PC-9 (cell line): ENCODE data around the gene SERP1. TPM values are rescaled to one million over a fixed set of nuclear protein-coding genes. Genes with fewer than 3 reads are reported as not detected.
"Not testable (repeated sequence)": the region's sequence is repeated elsewhere in the genome, so short reads cannot be mapped to it uniquely, and the experiment has no call there.

Source experiments
- BruUV-seq: library from RNA; stranded (reverse); fragments of 400-500 nt; replicated peaks from 2 replicates; lab custom pipeline; 2021; lab: Mats Ljungman, UMichigan
- CTCF ChIA-PET: fragments of 300-600 bp; sonication (Branson Sonifier 250); formaldehyde crosslinking; loops from one replicate; lab custom pipeline; 2022; ENCODE audit warnings: antibody characterized with exemption; lab: Charles Lee
- POLR2A ChIA-PET: fragments of 300-600 bp; sonication (Branson Sonifier 250); formaldehyde crosslinking; loops from one replicate; lab custom pipeline; 2022; ENCODE audit warnings: antibody characterized with exemption; ENCODE audit not compliant: unreplicated experiment; lab: Charles Lee
- DNase-seq, 2 experiments: peaks; one replicate each; pipeline versions ENCODE4 v3.0.0 to v3.0.0-alpha.2; 2015 to 2022; ENCODE audit warnings: mixed read lengths in 1 of 2
- H2AFZ ChIP-seq: fragments of 200-600 bp; sonication (generic); 2 replicates; pipeline ENCODE4 v1.8.1; 2017; ENCODE audit warnings: antibody characterized with exemption
- H3F3A ChIP-seq: fragments of 200-600 bp; sonication (generic); 2 replicates; pipeline ENCODE4 v1.8.1; 2017; ENCODE audit warnings: antibody characterized with exemption, mild to moderate bottlenecking, low read depth; ENCODE audit not compliant: insufficient read depth
- H3K27ac ChIP-seq: fragments of 200-600 bp; sonication (generic); 2 replicates; pipeline ENCODE4 v1.6.1; 2016; ENCODE audit warnings: mixed run types
- H3K27me3 ChIP-seq: fragments of 200-600 bp; sonication (generic); 2 replicates; pipeline ENCODE4 v1.6.1; 2016; ENCODE audit warnings: low read depth, mixed run types; ENCODE audit not compliant: insufficient read depth
- H3K36me3 ChIP-seq: fragments of 200-600 bp; sonication (generic); 2 replicates; pipeline ENCODE4 v1.6.1; 2016; ENCODE audit warnings: low read depth, mixed run types
- H3K4me1 ChIP-seq: fragments of 200-600 bp; sonication (generic); replicated peaks from 2 replicates; pipeline ENCODE4 v1.6.1; 2016; ENCODE audit warnings: mixed run types; ENCODE audit not compliant: insufficient read depth
- H3K4me2 ChIP-seq: fragments of 200-600 bp; sonication (generic); 2 replicates; pipeline ENCODE4 v1.6.1; 2017; ENCODE audit warnings: mixed run types
- H3K4me3 ChIP-seq: fragments of 200-600 bp; sonication (generic); 2 replicates; pipeline ENCODE4 v1.6.1; 2016; ENCODE audit warnings: mixed run types
- H3K79me2 ChIP-seq: fragments of 200-600 bp; sonication (generic); 2 replicates; pipeline ENCODE4 v1.6.1; 2017; ENCODE audit warnings: low read depth, mixed run types
- H3K9me2 ChIP-seq: fragments of 200-600 bp; sonication (generic); 2 replicates; pipeline ENCODE4 v1.8.1; 2017; ENCODE audit warnings: mild to moderate bottlenecking; ENCODE audit not compliant: insufficient read depth
- H3K9me3 ChIP-seq: fragments of 200-600 bp; sonication (generic); 2 replicates; pipeline ENCODE4 v1.8.1; 2016; ENCODE audit warnings: low read depth; ENCODE audit not compliant: insufficient read depth
- H4K20me1 ChIP-seq: fragments of 200-600 bp; sonication (generic); 2 replicates; pipeline ENCODE4 v1.8.1; 2017; ENCODE audit not compliant: insufficient read depth
- CTCF ChIP-seq: fragments of 200-600 bp; sonication (generic); conservative IDR thresholded peaks from 2 replicates; pipeline ENCODE4 v1.6.1; 2017; ENCODE audit warnings: mixed run types, antibody characterized with exemption, mild to moderate bottlenecking, moderate library complexity
- EZH2 ChIP-seq: fragments of 200-600 bp; sonication (generic); IDR thresholded peaks from 2 replicates; pipeline ENCODE4 v1.8.0; 2017; ENCODE audit warnings: antibody characterized with exemption, low read depth
- intact Hi-C: fragments of 100-400 bp; cut with micrococcal nuclease; formaldehyde crosslinking; loops from one replicate; pipeline ENCODE4 v1.10.0; 2022; ENCODE audit not compliant: unreplicated experiment
- total RNA-seq: library from RNA; stranded (reverse); gene quantifications from 2 replicates; pipeline ENCODE4 v1.2.3, GENCODE V29; 2021

The SERP1 gene
- total RNA-seq, 1 experiment from 2014 or later, result 106 TPM

GRCh38 chr3:150503402-150504099 is 42.7 kb downstream of the SERP1 start:
- POLR2A ChIA-PET, result no interaction called here
- H4K20me1 ChIP-seq, result no peaks in the 10 kb centered on the region

GRCh38 chr3:150500960-150501359 is 45.3 kb downstream of the SERP1 start:
- POLR2A ChIA-PET, result not testable (repeated sequence)

More at GRCh38 chr3:150503402-150504099, 42.7 kb downstream of the SERP1 start:
- H3K27ac ChIP-seq, result no peak overlapping the region
- no peak for DNase-seq
- no TSS peak for BruUV-seq
- H3K9me3 ChIP-seq, result peaks cover 14% of the 10 kb centered on the region
- H3K36me3 ChIP-seq, result no peaks in the 10 kb centered on the region
- H3K27me3 ChIP-seq, result no peaks in the 10 kb centered on the region
- CTCF ChIA-PET, result interaction anchor here (0.6 kb wide), 1 partner anchor 72 kb away, joined by 3 read pairs; no protein-coding TSS in a partner anchor
- H3K4me2 ChIP-seq, result no peak overlapping the region
- no peak overlapping the region for H2AFZ ChIP-seq
- H3K9me2 ChIP-seq, result no peaks in the 10 kb centered on the region
- TF ChIP-seq CTCF, result no peak
- TF ChIP-seq EZH2, result no peak
- no peak overlapping the region for H3K4me3 ChIP-seq
- H3F3A ChIP-seq, result peaks cover 3% of the 10 kb centered on the region
- no peaks in the 10 kb centered on the region for H3K79me2 ChIP-seq
- intact Hi-C loops, result no loop called here
- H3K4me1 ChIP-seq, result peaks cover 4% of the 10 kb centered on the region

GRCh38 chr3:150497956-150498355 is 48.3 kb downstream of the SERP1 start:
- ChIA-PET POLR2A (interaction anchor here (0.6 to 0.7 kb wide), 2 partner anchors 82 to 992 kb away, joined by 5 to 7 read pairs; no protein-coding TSS in a partner anchor), CTCF (interaction anchor here (0.6 kb wide), 1 partner anchor 528 kb away, joined by 3 read pairs; no protein-coding TSS in a partner anchor)
- H3K79me2 ChIP-seq, result no peaks in the 10 kb centered on the region
- BruUV-seq, result no TSS peak
- TF ChIP-seq CTCF (no peak), EZH2 (no peak)
- peak; percentile 21 to 88 for DNase-seq
- peaks cover 14% of the 10 kb centered on the region for H3K9me3 ChIP-seq
- 0 out of 2 replicates have a peak overlapping the region, but pooled peaks have one; percentile 9 for H3K27ac ChIP-seq
- peaks cover 17% of the 10 kb centered on the region for H3F3A ChIP-seq
- no peaks in the 10 kb centered on the region for H3K36me3 ChIP-seq
- H3K9me2 ChIP-seq, result no peaks in the 10 kb centered on the region
- H3K4me3 ChIP-seq, result no peak overlapping the region
- H3K4me1 ChIP-seq, result peaks cover 28% of the 10 kb centered on the region
- no peaks in the 10 kb centered on the region for H4K20me1 ChIP-seq
- peak overlapping the region; percentile 35 for H3K4me2 ChIP-seq
- no peaks in the 10 kb centered on the region for H3K27me3 ChIP-seq
- no peak overlapping the region for H2AFZ ChIP-seq
- intact Hi-C loops, result loop anchor here (2.0 kb wide), 1 partner anchor 211 kb away; no protein-coding TSS in a partner anchor

More at GRCh38 chr3:150500960-150501359, 45.3 kb downstream of the SERP1 start:
- Histone ChIP-seq H3K4me1 (peaks cover 21% of the 10 kb centered on the region), H3F3A (peaks cover 17% of the 10 kb centered on the region), H3K9me3 (peaks cover 14% of the 10 kb centered on the region)
- H3K9me2 ChIP-seq, CTCF ChIA-PET, H3K36me3 ChIP-seq, H2AFZ ChIP-seq, H3K27ac ChIP-seq, DNase-seq, H3K4me2 ChIP-seq, H4K20me1 ChIP-seq, BruUV-seq, intact Hi-C loops, H3K79me2 ChIP-seq, H3K4me3 ChIP-seq, H3K27me3 ChIP-seq: not testable (repeated sequence)
